DOHH2 (cell line): Measurements from ENCODE around the gene GPR142.

Experiments
- EZH2phosphoT487 ChIP-seq: fragments of 200-600 bp; sonication (generic); IDR thresholded peaks from 2 replicates; pipeline ENCODE4 v1.6.1; 2017; ENCODE audit warnings: borderline replicate concordance, mild to moderate bottlenecking, antibody characterized with exemption, low read length, moderate library complexity, mixed read lengths
- TF ChIP-seq, protein P1 (sequence below): fragments of 200-600 bp; sonication (generic); IDR thresholded peaks from one replicate; pipeline ENCODE4 v1.5.1; 2014; ENCODE audit warnings: antibody characterized with exemption, mild to moderate bottlenecking, low read depth, low read length; ENCODE audit not compliant: poor library complexity, severe bottlenecking

DNA sequence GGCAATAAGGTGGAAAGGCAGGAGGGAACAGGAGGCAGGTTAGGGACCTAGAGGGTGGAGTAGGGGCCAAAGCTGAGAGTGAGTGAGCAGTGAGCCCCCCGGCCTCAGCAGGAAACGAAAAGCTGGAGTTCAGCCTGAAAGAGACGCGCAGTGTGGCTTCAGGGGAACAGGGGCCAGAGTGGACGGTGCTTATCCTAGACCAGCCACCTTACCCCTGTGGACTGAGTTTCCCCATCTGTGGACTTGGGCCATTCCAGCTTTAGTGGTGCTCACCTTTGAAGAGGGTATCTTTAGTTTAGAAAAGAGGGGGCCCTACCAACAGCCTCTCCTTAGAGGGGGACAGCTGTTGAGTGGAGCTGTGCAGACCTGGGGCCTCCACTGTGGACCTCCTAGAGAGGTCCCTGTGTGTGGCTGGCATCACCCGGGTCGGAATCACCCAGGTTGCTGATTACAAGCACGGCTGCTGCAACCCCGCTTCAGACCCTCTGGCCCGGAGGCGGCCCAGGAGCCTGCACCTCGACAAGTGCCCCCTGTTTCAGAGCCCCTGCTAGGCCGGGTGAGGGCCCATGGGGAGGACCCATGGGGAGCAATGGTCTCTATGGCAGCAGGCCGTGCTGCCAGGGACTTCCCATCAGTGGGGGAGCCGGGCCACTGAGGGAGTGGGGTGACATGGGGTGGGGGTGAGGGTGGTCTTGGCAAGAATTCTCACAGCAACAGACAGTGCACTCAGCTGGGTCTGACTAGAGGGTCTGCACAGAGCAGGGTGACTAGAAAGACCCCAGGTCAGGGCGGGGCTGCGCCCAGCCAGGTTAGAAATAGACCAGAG is 2.6 kb downstream of the GPR142 start:
- TF ChIP-seq EZH2phosphoT487: no peak
- TF ChIP-seq, protein P1, sequence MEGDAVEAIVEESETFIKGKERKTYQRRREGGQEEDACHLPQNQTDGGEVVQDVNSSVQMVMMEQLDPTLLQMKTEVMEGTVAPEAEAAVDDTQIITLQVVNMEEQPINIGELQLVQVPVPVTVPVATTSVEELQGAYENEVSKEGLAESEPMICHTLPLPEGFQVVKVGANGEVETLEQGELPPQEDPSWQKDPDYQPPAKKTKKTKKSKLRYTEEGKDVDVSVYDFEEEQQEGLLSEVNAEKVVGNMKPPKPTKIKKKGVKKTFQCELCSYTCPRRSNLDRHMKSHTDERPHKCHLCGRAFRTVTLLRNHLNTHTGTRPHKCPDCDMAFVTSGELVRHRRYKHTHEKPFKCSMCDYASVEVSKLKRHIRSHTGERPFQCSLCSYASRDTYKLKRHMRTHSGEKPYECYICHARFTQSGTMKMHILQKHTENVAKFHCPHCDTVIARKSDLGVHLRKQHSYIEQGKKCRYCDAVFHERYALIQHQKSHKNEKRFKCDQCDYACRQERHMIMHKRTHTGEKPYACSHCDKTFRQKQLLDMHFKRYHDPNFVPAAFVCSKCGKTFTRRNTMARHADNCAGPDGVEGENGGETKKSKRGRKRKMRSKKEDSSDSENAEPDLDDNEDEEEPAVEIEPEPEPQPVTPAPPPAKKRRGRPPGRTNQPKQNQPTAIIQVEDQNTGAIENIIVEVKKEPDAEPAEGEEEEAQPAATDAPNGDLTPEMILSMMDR: no peak
